ENCODE data around the gene HBQ1. TPM values are rescaled to one million over a fixed set of nuclear protein-coding genes. Genes with fewer than 3 reads are reported as not detected.
"Not testable (repeated sequence)": the region's sequence is repeated elsewhere in the genome, so short reads cannot be mapped to it uniquely, and the experiment has no call there.

HBQ1 gene
- total RNA-seq, 2 donors from 2014 or later = not detected

GRCh38 chr16:165539-166374, 14.5 kb upstream of the HBQ1 start, which contains the start of gene HBM:
Gene HBM (plus strand): TSS chr16:165978. CDS start chr16:165998, 20 bp downstream.
- Mint-ChIP-seq H3K4me3 (peak within 1 kb of the TSS; percentile 44), H3K9me3 (no peaks in the 10 kb centered on the region), H3K27me3 (peaks cover 14 to 17% of the 10 kb centered on the region in 2 donors)

GRCh38 chr16:166375-167121, 13.7 kb upstream of the HBQ1 start:
- Mint-ChIP-seq H3K4me3 (peak overlapping the region; percentile 20), H3K36me3 (no peaks in the 10 kb centered on the region), H3K9me3 (no peaks in the 10 kb centered on the region), H3K4me1 (ENCODE audit: low read depth in 2 of 2) (peaks cover 0 to 2% of the 10 kb centered on the region in 2 donors), H3K27ac (no peak overlapping the region), H3K27me3 (peaks cover 14 to 17% of the 10 kb centered on the region in 2 donors)
- ATAC-seq (no peak), DNase-seq (ENCODE audit: low spot score) (no peak)

More at GRCh38 chr16:165539-166374, 14.5 kb upstream of the HBQ1 start, which contains the start of gene HBM:
- Mint-ChIP-seq H3K36me3 (no peaks in the 10 kb centered on the region), H3K4me1 (ENCODE audit: low read depth in 2 of 2) (peaks cover 0 to 2% of the 10 kb centered on the region in 2 donors), H3K27ac (no peak within 1 kb of the TSS)
- DNase-seq (ENCODE audit: low spot score) (no peak), ATAC-seq (no peak)

GRCh38 chr16:167122-167690, 13.1 kb upstream of the HBQ1 start:
- Mint-ChIP-seq H3K4me1 (ENCODE audit: low read depth in 2 of 2) (peaks cover 0 to 2% of the 10 kb centered on the region in 2 donors), H3K27me3 (peaks cover 17 to 18% of the 10 kb centered on the region in 2 donors), H3K27ac (no peak overlapping the region), H3K9me3 (no peaks in the 10 kb centered on the region), H3K36me3 (no peaks in the 10 kb centered on the region), H3K4me3 (peak overlapping the region; percentile 20)
- ATAC-seq (no peak), DNase-seq (ENCODE audit: low spot score) (no peak)

- peaks cover 17 to 18% of the 10 kb centered on the region in 2 donors for H3K27me3 Mint-ChIP-seq
- DNase-seq (ENCODE audit: low spot score) (no peak), ATAC-seq (no peak)
- H3K27ac Mint-ChIP-seq = no peak overlapping the region
- H3K4me3 Mint-ChIP-seq = no peak overlapping the region
- H3K9me3 Mint-ChIP-seq = no peaks in the 10 kb centered on the region
- peaks cover 0 to 3% of the 10 kb centered on the region in 2 donors for H3K4me1 Mint-ChIP-seq (ENCODE audit: low read depth in 2 of 2)
- no peaks in the 10 kb centered on the region for H3K36me3 Mint-ChIP-seq
These were observed 11.8 kb upstream of the HBQ1 start for GRCh38 chr16:168424-168823.

GRCh38 chr16:169014-169413, 11.2 kb upstream of the HBQ1 start:
- Mint-ChIP-seq H3K4me1 (ENCODE audit: low read depth in 2 of 2) (peaks cover 0 to 6% of the 10 kb centered on the region in 2 donors), H3K27ac (no peak overlapping the region), H3K4me3 (no peak overlapping the region), H3K27me3 (peaks cover 17 to 21% of the 10 kb centered on the region in 2 donors), H3K9me3 (no peaks in the 10 kb centered on the region), H3K36me3 (no peaks in the 10 kb centered on the region)
- ATAC-seq = no peak
- DNase-seq (ENCODE audit: low spot score) = no peak

GRCh38 chr16:170088-170507, 10.2 kb upstream of the HBQ1 start:
- H3K4me1 Mint-ChIP-seq (ENCODE audit: low read depth in 2 of 2); H3K27ac Mint-ChIP-seq; H3K9me3 Mint-ChIP-seq; DNase-seq (ENCODE audit: low spot score); H3K36me3 Mint-ChIP-seq; H3K4me3 Mint-ChIP-seq; ATAC-seq: not testable (repeated sequence)
- H3K27me3 Mint-ChIP-seq = peaks cover 24 to 28% of the 10 kb centered on the region in 2 donors

- Mint-ChIP-seq H3K9me3 (no peaks in the 10 kb centered on the region), H3K4me3 (no peak overlapping the region), H3K4me1 (ENCODE audit: low read depth in 2 of 2) (peaks cover 0 to 8% of the 10 kb centered on the region in 2 donors), H3K27me3 (peaks cover 30 to 33% of the 10 kb centered on the region in 2 donors), H3K27ac (no peak overlapping the region), H3K36me3 (no peaks in the 10 kb centered on the region)
- no peak for ATAC-seq
- no peak for DNase-seq (ENCODE audit: low spot score)
These were observed 9.5 kb upstream of the HBQ1 start for GRCh38 chr16:170788-171187.

GRCh38 chr16:172374-172941, 7.8 kb upstream of the HBQ1 start, which contains the start of gene HBA2:
Gene HBA2 (plus strand): TSS chr16:172876. CDS start chr16:172913, 37 bp downstream.
- H3K4me1 Mint-ChIP-seq (ENCODE audit: low read depth in 2 of 2); H3K9me3 Mint-ChIP-seq; H3K36me3 Mint-ChIP-seq; DNase-seq (ENCODE audit: low spot score); H3K27ac Mint-ChIP-seq: not testable (repeated sequence)
- ATAC-seq = peak; percentile 47 to 61
- H3K27me3 Mint-ChIP-seq = peaks cover 30% of the 10 kb centered on the region in 2 donors
- peak within 1 kb of the TSS; percentile 8 for H3K4me3 Mint-ChIP-seq

GRCh38 chr16:173211-173854, 6.9 kb upstream of the HBQ1 start:
- ATAC-seq; DNase-seq (ENCODE audit: low spot score); H3K27ac Mint-ChIP-seq; H3K4me1 Mint-ChIP-seq (ENCODE audit: low read depth in 2 of 2); H3K36me3 Mint-ChIP-seq; H3K9me3 Mint-ChIP-seq: not testable (repeated sequence)
- peaks cover 37 to 38% of the 10 kb centered on the region in 2 donors for H3K27me3 Mint-ChIP-seq
- H3K4me3 Mint-ChIP-seq = peak overlapping the region; percentile 8

GRCh38 chr16:173928-174769, 6.1 kb upstream of the HBQ1 start:
- H3K4me3 Mint-ChIP-seq; H3K9me3 Mint-ChIP-seq; H3K36me3 Mint-ChIP-seq; ATAC-seq; H3K27ac Mint-ChIP-seq; H3K4me1 Mint-ChIP-seq (ENCODE audit: low read depth in 2 of 2); DNase-seq (ENCODE audit: low spot score): not testable (repeated sequence)
- H3K27me3 Mint-ChIP-seq = peaks cover 34 to 36% of the 10 kb centered on the region in 2 donors

GRCh38 chr16:175011-175949, 5.0 kb upstream of the HBQ1 start:
- Mint-ChIP-seq H3K4me1 (ENCODE audit: low read depth in 2 of 2) (peaks cover 0 to 5% of the 10 kb centered on the region in 2 donors), H3K27me3 (peaks cover 32 to 34% of the 10 kb centered on the region in 2 donors)
- no peak for DNase-seq (ENCODE audit: low spot score)

More at GRCh38 chr16:175011-175949, 5.0 kb upstream of the HBQ1 start:
- Mint-ChIP-seq H3K4me3 (peak overlapping the region; percentile 25), H3K36me3 (no peaks in the 10 kb centered on the region), H3K27ac (no peak overlapping the region), H3K9me3 (no peaks in the 10 kb centered on the region)
- ATAC-seq = no peak

Measured in natural killer cell treated with Interleukin-12 subunit alpha and Interleukin-12 subunit beta and Interleukin-15 and Interleukin-18, amount 100 ng/mL, for 72 hours (primary cell).